Loucy (cell line): Measurements from ENCODE around the gene SLC52A1.
"Not testable (repeated sequence)": the region's sequence is repeated elsewhere in the genome, so short reads cannot be mapped to it uniquely, and the experiment has no call there.

Experiments
- H2AFZ ChIP-seq: fragments of 200-600 bp; sonication (generic); 2 replicates; pipeline ENCODE4 v1.6.0; 2016; ENCODE audit warnings: antibody characterized with exemption, mild to moderate bottlenecking, low read length, moderate library complexity
- H3F3A ChIP-seq: fragments of 200-600 bp; 2 replicates; pipeline ENCODE4 v1.6.0; 2016; ENCODE audit warnings: antibody characterized with exemption, low read depth, mild to moderate bottlenecking
- H3K27me3 ChIP-seq: fragments of 200-600 bp; sonication (generic); 2 replicates; pipeline ENCODE4 v1.6.1; 2014; ENCODE audit warnings: low read length, mild to moderate bottlenecking; ENCODE audit not compliant: insufficient read depth, poor library complexity, severe bottlenecking
- H3K36me3 ChIP-seq: fragments of 200-600 bp; sonication (generic); 2 replicates; pipeline ENCODE4 v1.6.1; 2016; ENCODE audit warnings: low read length; ENCODE audit not compliant: insufficient read depth
- H3K4me1 ChIP-seq: fragments of 200-600 bp; sonication (generic); 2 replicates; pipeline ENCODE4 v1.5.1; 2014; ENCODE audit warnings: low read length, mild to moderate bottlenecking; ENCODE audit not compliant: insufficient read depth, poor library complexity, severe bottlenecking
- H3K4me2 ChIP-seq: fragments of 200-600 bp; sonication (generic); 2 replicates; pipeline ENCODE4 v1.6.0; 2014; ENCODE audit warnings: antibody characterized with exemption, low read length, low read depth, mild to moderate bottlenecking; ENCODE audit not compliant: poor library complexity, severe bottlenecking
- H3K4me3 ChIP-seq: fragments of 200-600 bp; sonication (generic); 2 replicates; pipeline ENCODE4 v1.5.1; 2014; ENCODE audit warnings: low read length, mild to moderate bottlenecking, mixed read lengths; ENCODE audit not compliant: poor library complexity, severe bottlenecking
- H3K79me2 ChIP-seq: fragments of 200-600 bp; sonication (generic); 2 replicates; pipeline ENCODE4 v1.6.1; 2014; ENCODE audit warnings: low read length; ENCODE audit not compliant: insufficient read depth
- H3K9ac ChIP-seq: fragments of 200-600 bp; sonication (generic); 2 replicates; pipeline ENCODE4 v1.6.0; 2014; ENCODE audit warnings: mild to moderate bottlenecking, low read depth, low read length, moderate library complexity; ENCODE audit not compliant: poor library complexity, severe bottlenecking
- H3K9me2 ChIP-seq: fragments of 200-600 bp; sonication (generic); replicated peaks from 2 replicates; pipeline ENCODE4 v1.6.1; 2016; ENCODE audit warnings: low read depth, low read length, mixed read lengths
- H3K9me3 ChIP-seq: fragments of 200-600 bp; sonication (generic); 2 replicates; pipeline ENCODE4 v1.6.1; 2014; ENCODE audit warnings: mild to moderate bottlenecking, antibody characterized with exemption, low read length, low read depth; ENCODE audit not compliant: insufficient read depth
- H4K20me1 ChIP-seq: fragments of 200-600 bp; sonication (generic); 2 replicates; pipeline ENCODE4 v1.6.0; 2014; ENCODE audit warnings: antibody characterized with exemption, low read length, mild to moderate bottlenecking; ENCODE audit not compliant: insufficient read depth, poor library complexity, severe bottlenecking
- CTCF ChIP-seq: fragments of 200-600 bp; sonication (generic); conservative IDR thresholded peaks from 2 replicates; pipeline ENCODE4 v1.5.1; 2014; ENCODE audit warnings: mild to moderate bottlenecking, antibody characterized with exemption, low read length
- EZH2phosphoT487 ChIP-seq: fragments of 200-600 bp; IDR thresholded peaks from 2 replicates; pipeline ENCODE4 v1.6.1; 2018; ENCODE audit warnings: antibody characterized with exemption, mild to moderate bottlenecking, moderate library complexity, borderline replicate concordance

SLC52A1 gene

GRCh38 chr17:5033352-5034015 is 1.7 kb downstream of the SLC52A1 start:
- no peaks in the 10 kb centered on the region for H3K9me2 ChIP-seq
- H3K27me3 ChIP-seq = no peaks in the 10 kb centered on the region
- no peak overlapping the region for H2AFZ ChIP-seq
- TF ChIP-seq CTCF = no peak
- TF ChIP-seq EZH2phosphoT487 = no peak
- no peaks in the 10 kb centered on the region for H3K79me2 ChIP-seq
- no peak overlapping the region for H3K4me3 ChIP-seq
- H3K36me3 ChIP-seq = no peaks in the 10 kb centered on the region
- no peak overlapping the region for H3K4me2 ChIP-seq
- H3F3A ChIP-seq = no peaks in the 10 kb centered on the region
- no peak overlapping the region for H3K9ac ChIP-seq
- H4K20me1 ChIP-seq = no peaks in the 10 kb centered on the region
- no peaks in the 10 kb centered on the region for H3K4me1 ChIP-seq
- H3K9me3 ChIP-seq = no peaks in the 10 kb centered on the region

- H3K4me2 ChIP-seq = no peak overlapping the region
- H3K27me3 ChIP-seq = no peaks in the 10 kb centered on the region
- H3F3A ChIP-seq = no peaks in the 10 kb centered on the region
- H3K36me3 ChIP-seq = no peaks in the 10 kb centered on the region
- no peak overlapping the region for H3K9ac ChIP-seq
- no peak overlapping the region for H2AFZ ChIP-seq
- H4K20me1 ChIP-seq = no peaks in the 10 kb centered on the region
- H3K9me3 ChIP-seq = no peaks in the 10 kb centered on the region
- H3K4me3 ChIP-seq = no peak overlapping the region
- no peak for TF ChIP-seq EZH2phosphoT487
- TF ChIP-seq CTCF = no peak
- no peaks in the 10 kb centered on the region for H3K4me1 ChIP-seq
- H3K79me2 ChIP-seq = no peaks in the 10 kb centered on the region
- H3K9me2 ChIP-seq = no peaks in the 10 kb centered on the region
Observed at GRCh38 chr17:5032865-5033264, 2.4 kb downstream of the SLC52A1 start.

- Histone ChIP-seq H3K79me2 (no peaks in the 10 kb centered on the region), H4K20me1 (no peaks in the 10 kb centered on the region), H3K4me1 (no peaks in the 10 kb centered on the region), H3K4me3 (peak overlapping the region; percentile 69), H2AFZ (peak overlapping the region; percentile 97), H3K9me3 (no peaks in the 10 kb centered on the region), H3K9ac (peak overlapping the region; percentile 53), H3K36me3 (no peaks in the 10 kb centered on the region), H3K27me3 (no peaks in the 10 kb centered on the region), H3K4me2 (peak overlapping the region; percentile 76), H3K9me2 (no peaks in the 10 kb centered on the region), H3F3A (no peaks in the 10 kb centered on the region)
- no peak for TF ChIP-seq EZH2phosphoT487
- peak; percentile 66 for TF ChIP-seq CTCF
Observed at GRCh38 chr17:5031365-5032082, 3.7 kb downstream of the SLC52A1 start.

- not testable (repeated sequence) for H3K4me1 ChIP-seq, H3K4me3 ChIP-seq, H3K9ac ChIP-seq, H2AFZ ChIP-seq, H3K27me3 ChIP-seq, H3K79me2 ChIP-seq, H4K20me1 ChIP-seq, H3K4me2 ChIP-seq, H3K9me3 ChIP-seq, H3F3A ChIP-seq, H3K36me3 ChIP-seq, H3K9me2 ChIP-seq
Observed at GRCh38 chr17:5030168-5030567, 5.1 kb downstream of the SLC52A1 start.
